ENCODE results near the gene CACNG8.

GRCh38 chr19:54001496-54001895, 38.8 kb downstream of the CACNG8 start:
- TF ChIP-seq, protein P1, sequence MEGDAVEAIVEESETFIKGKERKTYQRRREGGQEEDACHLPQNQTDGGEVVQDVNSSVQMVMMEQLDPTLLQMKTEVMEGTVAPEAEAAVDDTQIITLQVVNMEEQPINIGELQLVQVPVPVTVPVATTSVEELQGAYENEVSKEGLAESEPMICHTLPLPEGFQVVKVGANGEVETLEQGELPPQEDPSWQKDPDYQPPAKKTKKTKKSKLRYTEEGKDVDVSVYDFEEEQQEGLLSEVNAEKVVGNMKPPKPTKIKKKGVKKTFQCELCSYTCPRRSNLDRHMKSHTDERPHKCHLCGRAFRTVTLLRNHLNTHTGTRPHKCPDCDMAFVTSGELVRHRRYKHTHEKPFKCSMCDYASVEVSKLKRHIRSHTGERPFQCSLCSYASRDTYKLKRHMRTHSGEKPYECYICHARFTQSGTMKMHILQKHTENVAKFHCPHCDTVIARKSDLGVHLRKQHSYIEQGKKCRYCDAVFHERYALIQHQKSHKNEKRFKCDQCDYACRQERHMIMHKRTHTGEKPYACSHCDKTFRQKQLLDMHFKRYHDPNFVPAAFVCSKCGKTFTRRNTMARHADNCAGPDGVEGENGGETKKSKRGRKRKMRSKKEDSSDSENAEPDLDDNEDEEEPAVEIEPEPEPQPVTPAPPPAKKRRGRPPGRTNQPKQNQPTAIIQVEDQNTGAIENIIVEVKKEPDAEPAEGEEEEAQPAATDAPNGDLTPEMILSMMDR (IDR thresholded peaks at IDR 0.05): no peak
- no peak for TF ChIP-seq POLR2A (IDR thresholded peaks at IDR 0.05)

Measured in stomach (tissue), 4 donors.